IMR-90 (cell line): ENCODE measurements around the gene THSD1.

Experiments
- CTCF ChIP-seq: conservative IDR thresholded peaks from 2 replicates; pipeline ENCODE4 v1.5.1; 2012; ENCODE audit warnings: mild to moderate bottlenecking, low read depth, low read length, improper control_type of control experiment
- FOS ChIP-seq: fragments of 150-350 bp; IDR thresholded peaks from 2 replicates; pipeline ENCODE4 v1.6.1; 2016; ENCODE audit warnings: low read depth, low read length
- MAFK ChIP-seq: IDR thresholded peaks from 2 replicates; pipeline ENCODE4 v1.6.1; 2012; ENCODE audit warnings: low read depth, low read length, improper control_type of control experiment
- POLR2A ChIP-seq: IDR thresholded peaks from 2 replicates; pipeline ENCODE4 v1.6.1; 2012; ENCODE audit warnings: mild to moderate bottlenecking, low read depth, low read length
- RCOR1 ChIP-seq: IDR thresholded peaks from 2 replicates; pipeline ENCODE4 v1.6.1; 2012; ENCODE audit warnings: mild to moderate bottlenecking, low read length, improper control_type of control experiment; ENCODE audit not compliant: insufficient replicate concordance
- RFX5 ChIP-seq: IDR thresholded peaks from 2 replicates; pipeline ENCODE4 v1.8.0; 2012; ENCODE audit warnings: low read depth, mild to moderate bottlenecking, low read length, moderate library complexity
- SMC3 ChIP-seq: fragments of 150-350 bp; IDR thresholded peaks from 2 replicates; pipeline ENCODE4 v1.6.1; 2016; ENCODE audit warnings: low read depth, mild to moderate bottlenecking, antibody characterized with exemption, low read length, moderate library complexity

GRCh38 chr13:52348983-52349780 is 56.8 kb downstream of the THSD1 start:
- TF ChIP-seq POLR2A: no peak
- TF ChIP-seq CTCF: no peak
- 0 out of 2 replicates have a peak, but pooled peaks have one; percentile 29 for TF ChIP-seq FOS
- TF ChIP-seq RCOR1: no peak
- TF ChIP-seq MAFK: 0 out of 2 replicates have a peak, but pooled peaks have one; percentile 14
- TF ChIP-seq SMC3: no peak
- no peak for TF ChIP-seq RFX5
